ENCODE measurements around the gene ADGRV1. TPM values are rescaled to one million over a fixed set of nuclear protein-coding genes. Genes with fewer than 3 reads are reported as not detected.

ADGRV1 gene
- total and polyA plus RNA-seq, 3 donors from 2014 or later: 10.8 to 18.0 (median 12.6) TPM

DNA sequence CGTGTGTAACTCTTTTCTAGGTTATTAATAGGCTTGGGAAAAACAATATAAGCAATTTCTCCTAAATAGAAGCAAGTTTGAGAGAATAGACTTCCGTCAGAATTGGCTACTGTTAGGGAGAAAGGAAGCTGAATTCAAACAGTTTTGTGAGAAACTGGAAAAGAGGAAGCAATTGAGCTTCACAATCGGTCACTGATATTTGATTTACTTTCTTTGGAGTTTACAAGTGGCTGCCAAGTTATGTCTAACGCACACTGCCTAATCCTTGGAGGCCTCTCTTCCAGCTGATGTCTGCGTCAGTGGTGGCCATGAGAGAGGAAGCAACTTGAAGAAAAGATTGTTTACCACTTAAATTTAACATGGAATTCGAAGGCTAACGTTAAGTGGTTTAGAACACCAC, 319.5 kb downstream of the ADGRV1 start:
- Histone ChIP-seq H3K4me3 (no peak overlapping the region), H3K4me1 (no peaks in the 10 kb centered on the region), H3K36me3 (ENCODE audit: low read depth, missing control alignments) (no peaks in the 10 kb centered on the region), H3K9me3 (no peaks in the 10 kb centered on the region), H3K27ac (no peak overlapping the region), H3K27me3 (no peaks in the 10 kb centered on the region)
- intact Hi-C loops (cut with DNase I; ENCODE audit: low total_unique reads): no loop called here
- TF ChIP-seq, protein P1, sequence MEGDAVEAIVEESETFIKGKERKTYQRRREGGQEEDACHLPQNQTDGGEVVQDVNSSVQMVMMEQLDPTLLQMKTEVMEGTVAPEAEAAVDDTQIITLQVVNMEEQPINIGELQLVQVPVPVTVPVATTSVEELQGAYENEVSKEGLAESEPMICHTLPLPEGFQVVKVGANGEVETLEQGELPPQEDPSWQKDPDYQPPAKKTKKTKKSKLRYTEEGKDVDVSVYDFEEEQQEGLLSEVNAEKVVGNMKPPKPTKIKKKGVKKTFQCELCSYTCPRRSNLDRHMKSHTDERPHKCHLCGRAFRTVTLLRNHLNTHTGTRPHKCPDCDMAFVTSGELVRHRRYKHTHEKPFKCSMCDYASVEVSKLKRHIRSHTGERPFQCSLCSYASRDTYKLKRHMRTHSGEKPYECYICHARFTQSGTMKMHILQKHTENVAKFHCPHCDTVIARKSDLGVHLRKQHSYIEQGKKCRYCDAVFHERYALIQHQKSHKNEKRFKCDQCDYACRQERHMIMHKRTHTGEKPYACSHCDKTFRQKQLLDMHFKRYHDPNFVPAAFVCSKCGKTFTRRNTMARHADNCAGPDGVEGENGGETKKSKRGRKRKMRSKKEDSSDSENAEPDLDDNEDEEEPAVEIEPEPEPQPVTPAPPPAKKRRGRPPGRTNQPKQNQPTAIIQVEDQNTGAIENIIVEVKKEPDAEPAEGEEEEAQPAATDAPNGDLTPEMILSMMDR (IDR thresholded peaks at IDR 0.05): no peak
- TF ChIP-seq POLR2A (IDR thresholded peaks at IDR 0.05): no peak
- no peak for DNase-seq
- WGBS, 2 donors: 61 to 65% methylated on average over 7 of the region's 7 CpGs

DNA sequence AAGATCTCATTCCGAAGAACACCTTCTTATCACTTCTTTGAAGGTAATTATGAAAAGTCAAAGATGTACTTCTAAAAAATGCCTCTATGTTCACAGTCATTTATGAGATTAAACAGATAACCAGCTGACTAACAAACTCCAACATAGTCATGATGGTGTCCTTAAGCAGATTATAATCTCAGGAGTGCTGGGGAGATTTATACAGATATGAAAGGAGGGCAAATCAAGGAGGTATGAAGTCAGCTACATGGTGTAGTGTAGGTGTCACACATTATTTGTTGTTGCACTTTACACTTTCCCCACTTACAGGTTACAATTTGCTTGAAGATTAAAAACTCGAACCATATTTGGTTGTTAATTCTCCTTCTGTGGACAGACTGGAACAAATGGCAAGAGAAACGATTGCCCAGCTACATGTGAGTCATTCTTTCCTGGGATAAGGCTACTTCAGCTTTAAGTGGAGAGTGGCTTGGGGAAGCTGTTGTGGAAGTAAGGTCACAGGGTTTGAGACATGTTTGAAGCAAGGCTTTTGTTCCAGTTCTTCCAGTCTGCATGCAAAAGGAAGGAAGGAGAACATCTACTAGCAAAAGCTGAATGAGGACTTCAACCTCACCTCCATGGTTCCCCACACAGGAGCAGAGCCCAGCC, 320.1 kb downstream of the ADGRV1 start:
- H3K4me1 ChIP-seq: no peaks in the 10 kb centered on the region
- H3K36me3 ChIP-seq (ENCODE audit: low read depth, missing control alignments): no peaks in the 10 kb centered on the region
- no peak overlapping the region for H3K4me3 ChIP-seq
- DNase-seq: no peak
- no peaks in the 10 kb centered on the region for H3K27me3 ChIP-seq
- no peak overlapping the region for H3K27ac ChIP-seq
- WGBS, 2 donors: 73 to 76% methylated on average over 3 of the region's 3 CpGs
- TF ChIP-seq POLR2A (IDR thresholded peaks at IDR 0.05): no peak
- TF ChIP-seq, protein P1 (IDR thresholded peaks at IDR 0.05): no peak
- intact Hi-C loops (cut with DNase I; ENCODE audit: low total_unique reads): no loop called here
- H3K9me3 ChIP-seq: no peaks in the 10 kb centered on the region

DNA sequence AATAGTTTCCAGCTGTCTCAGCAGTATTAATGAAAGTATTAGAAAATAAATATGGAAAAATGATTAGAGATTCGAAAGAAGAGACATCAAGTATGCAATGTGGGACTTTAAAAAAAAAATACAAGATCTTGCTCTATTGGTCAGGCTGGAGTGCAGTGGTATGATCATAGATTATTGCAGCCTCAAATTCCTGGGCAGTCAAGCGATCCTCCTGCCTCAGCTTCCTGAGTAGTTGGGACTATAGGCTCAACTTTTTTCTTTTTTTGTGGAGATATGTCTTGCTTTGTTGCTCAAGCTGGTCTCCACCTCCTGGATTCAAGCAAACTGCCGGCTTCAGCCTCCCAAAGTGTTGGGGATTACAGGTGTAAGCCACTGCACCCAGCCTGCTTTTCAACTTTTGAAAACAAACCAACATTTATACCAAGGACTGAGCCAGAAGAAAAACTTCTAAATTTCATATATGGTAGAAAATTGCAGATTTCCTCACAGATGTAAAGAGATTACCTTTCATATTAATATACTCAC, 323.1 kb downstream of the ADGRV1 start:
- 86 to 88% methylated on average over 3 of the region's 3 CpGs for WGBS, 2 donors
- no peak for DNase-seq
- Histone ChIP-seq H3K9me3 (no peaks in the 10 kb centered on the region), H3K4me1 (no peaks in the 10 kb centered on the region), H3K4me3 (no peak overlapping the region), H3K36me3 (ENCODE audit: low read depth, missing control alignments) (no peaks in the 10 kb centered on the region), H3K27ac (no peak overlapping the region), H3K27me3 (no peaks in the 10 kb centered on the region)
- intact Hi-C loops (cut with DNase I; ENCODE audit: low total_unique reads): no loop called here
- TF ChIP-seq POLR2A (IDR thresholded peaks at IDR 0.05): no peak
- TF ChIP-seq, protein P1 (IDR thresholded peaks at IDR 0.05): no peak

DNA sequence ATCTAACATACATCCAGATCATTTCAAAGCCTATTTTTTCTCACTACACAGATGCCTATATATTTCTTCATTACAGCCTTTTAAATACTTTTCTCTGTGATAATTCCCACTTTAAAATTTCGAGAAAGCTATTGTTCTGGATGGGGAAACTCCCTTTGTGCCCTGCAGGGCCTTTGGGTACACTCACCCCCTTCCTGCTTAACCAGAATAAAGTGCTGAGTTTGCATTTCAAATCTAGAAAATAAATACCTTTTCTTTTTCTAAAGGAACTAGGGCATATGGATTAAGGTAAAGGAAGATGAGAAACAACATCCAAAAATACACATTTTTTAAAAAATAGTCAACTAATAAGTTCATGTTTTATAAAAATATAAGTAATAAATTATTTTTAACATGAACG, 323.9 kb downstream of the ADGRV1 start:
- H3K4me3 ChIP-seq: no peak overlapping the region
- intact Hi-C loops (cut with DNase I; ENCODE audit: low total_unique reads): no loop called here
- H3K36me3 ChIP-seq (ENCODE audit: low read depth, missing control alignments): no peaks in the 10 kb centered on the region
- WGBS, 2 donors: 83 to 85% methylated on average over 2 of the region's 2 CpGs
- H3K4me1 ChIP-seq: no peaks in the 10 kb centered on the region
- TF ChIP-seq, protein P1 (IDR thresholded peaks at IDR 0.05): no peak
- TF ChIP-seq POLR2A (IDR thresholded peaks at IDR 0.05): no peak
- no peaks in the 10 kb centered on the region for H3K27me3 ChIP-seq
- DNase-seq: no peak
- H3K9me3 ChIP-seq: no peaks in the 10 kb centered on the region
- H3K27ac ChIP-seq: no peak overlapping the region
